ENCODE data around the gene SRP19. TPM values are rescaled to one million over a fixed set of nuclear protein-coding genes. Genes with fewer than 3 reads are reported as not detected.
"Not testable (repeated sequence)": the region's sequence is repeated elsewhere in the genome, so short reads cannot be mapped to it uniquely, and the experiment has no call there.

SRP19 gene
- total RNA-seq, 1 experiment from 2014 or later: 56.4 TPM

DNA sequence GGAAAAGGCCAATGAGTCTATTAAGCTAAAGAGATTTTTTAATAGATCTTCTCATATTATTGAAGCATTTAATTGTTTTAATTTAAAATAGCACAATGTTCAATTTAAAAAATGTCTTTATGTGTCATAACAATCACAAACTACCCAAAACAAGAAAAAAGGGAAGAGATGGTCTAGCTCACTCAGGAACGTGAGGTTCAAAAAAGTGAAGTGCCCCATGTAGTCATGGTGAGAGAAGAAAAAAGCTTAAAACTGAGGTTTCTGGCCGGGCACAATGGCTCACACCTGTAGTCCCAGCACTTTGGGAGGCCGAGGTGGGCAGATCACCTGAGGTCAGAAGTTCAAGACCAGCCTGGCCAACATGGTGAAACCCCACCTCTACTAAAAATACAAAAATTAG, 43.9 kb downstream of the SRP19 start:
- H3K27me3 Mint-ChIP-seq (ENCODE audit: low read depth); H3K4me1 Mint-ChIP-seq; H3K9me3 Mint-ChIP-seq; DNase-seq (ENCODE audit: low spot score); ATAC-seq; H3K27ac Mint-ChIP-seq; H3K4me3 Mint-ChIP-seq: not testable (repeated sequence)
- H3K36me3 Mint-ChIP-seq: peaks cover 15% of the 10 kb centered on the region
- POLR2A ChIA-PET: interaction anchor here (0.6 kb wide), 1 partner anchor 16 kb away, joined by 3 read pairs; no protein-coding TSS in a partner anchor
- CTCF ChIA-PET: interaction anchor here (1.0 kb wide), 1 partner anchor 701 kb away, joined by 3 read pairs; no protein-coding TSS in a partner anchor

- no peaks in the 10 kb centered on the region for H3K9me3 Mint-ChIP-seq
- ChIA-PET CTCF (no interaction called here), POLR2A (interaction anchor here (0.6 kb wide), 1 partner anchor 12 kb away, joined by 4 read pairs; no protein-coding TSS in a partner anchor)
- no peaks in the 10 kb centered on the region for H3K27me3 Mint-ChIP-seq (ENCODE audit: low read depth)
- no peak overlapping the region for H3K4me3 Mint-ChIP-seq
- no peak overlapping the region for H3K27ac Mint-ChIP-seq
- ATAC-seq: no peak
- H3K36me3 Mint-ChIP-seq: peaks cover 15% of the 10 kb centered on the region
- DNase-seq (ENCODE audit: low spot score): no peak
- TF ChIP-seq GABPB1 (CRISPR knock-in tag; IDR thresholded peaks at IDR 0.05) (no peak), AR (CRISPR knock-in tag; IDR thresholded peaks at IDR 0.05) (no peak), CREB1 (CRISPR knock-in tag; IDR thresholded peaks at IDR 0.05) (no peak), SMAD4 (CRISPR knock-in tag; IDR thresholded peaks at IDR 0.05) (no peak), CREM (CRISPR knock-in tag; IDR thresholded peaks at IDR 0.05) (no peak), NR3C1 (CRISPR knock-in tag; conservative IDR thresholded peaks at IDR 0.05; ENCODE audit: low read depth) (no peak), E2F4 (CRISPR knock-in tag; IDR thresholded peaks at IDR 0.05; ENCODE audit: borderline replicate concordance, low read depth) (no peak), ZNF671 (CRISPR knock-in tag; IDR thresholded peaks at IDR 0.05) (no peak), E2F5 (CRISPR knock-in tag; IDR thresholded peaks at IDR 0.05) (no peak), SMAD3 (CRISPR knock-in tag; IDR thresholded peaks at IDR 0.05; ENCODE audit: borderline replicate concordance) (no peak), ZNF423 (CRISPR knock-in tag; IDR thresholded peaks at IDR 0.05) (no peak), ZMAT4 (CRISPR knock-in tag; IDR thresholded peaks at IDR 0.05) (no peak), ZNF138 (CRISPR knock-in tag; conservative IDR thresholded peaks at IDR 0.05) (no peak), OVOL2 (CRISPR knock-in tag; IDR thresholded peaks at IDR 0.05; ENCODE audit: borderline replicate concordance) (no peak)
- TF ChIP-seq, protein P1, sequence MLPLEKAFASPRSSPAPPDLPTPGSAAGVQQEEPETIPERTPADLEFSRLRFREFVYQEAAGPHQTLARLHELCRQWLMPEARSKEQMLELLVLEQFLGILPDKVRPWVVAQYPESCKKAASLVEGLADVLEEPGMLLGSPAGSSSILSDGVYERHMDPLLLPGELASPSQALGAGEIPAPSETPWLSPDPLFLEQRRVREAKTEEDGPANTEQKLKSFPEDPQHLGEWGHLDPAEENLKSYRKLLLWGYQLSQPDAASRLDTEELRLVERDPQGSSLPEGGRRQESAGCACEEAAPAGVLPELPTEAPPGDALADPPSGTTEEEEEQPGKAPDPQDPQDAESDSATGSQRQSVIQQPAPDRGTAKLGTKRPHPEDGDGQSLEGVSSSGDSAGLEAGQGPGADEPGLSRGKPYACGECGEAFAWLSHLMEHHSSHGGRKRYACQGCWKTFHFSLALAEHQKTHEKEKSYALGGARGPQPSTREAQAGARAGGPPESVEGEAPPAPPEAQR (CRISPR knock-in tag; IDR thresholded peaks at IDR 0.05): no peak
- TF ChIP-seq, protein P2, sequence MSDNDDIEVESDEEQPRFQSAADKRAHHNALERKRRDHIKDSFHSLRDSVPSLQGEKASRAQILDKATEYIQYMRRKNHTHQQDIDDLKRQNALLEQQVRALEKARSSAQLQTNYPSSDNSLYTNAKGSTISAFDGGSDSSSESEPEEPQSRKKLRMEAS (CRISPR knock-in tag; IDR thresholded peaks at IDR 0.05): no peak
- TF ChIP-seq, protein P3, sequence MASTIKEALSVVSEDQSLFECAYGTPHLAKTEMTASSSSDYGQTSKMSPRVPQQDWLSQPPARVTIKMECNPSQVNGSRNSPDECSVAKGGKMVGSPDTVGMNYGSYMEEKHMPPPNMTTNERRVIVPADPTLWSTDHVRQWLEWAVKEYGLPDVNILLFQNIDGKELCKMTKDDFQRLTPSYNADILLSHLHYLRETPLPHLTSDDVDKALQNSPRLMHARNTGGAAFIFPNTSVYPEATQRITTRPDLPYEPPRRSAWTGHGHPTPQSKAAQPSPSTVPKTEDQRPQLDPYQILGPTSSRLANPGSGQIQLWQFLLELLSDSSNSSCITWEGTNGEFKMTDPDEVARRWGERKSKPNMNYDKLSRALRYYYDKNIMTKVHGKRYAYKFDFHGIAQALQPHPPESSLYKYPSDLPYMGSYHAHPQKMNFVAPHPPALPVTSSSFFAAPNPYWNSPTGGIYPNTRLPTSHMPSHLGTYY (CRISPR knock-in tag; IDR thresholded peaks at IDR 0.05): no peak
- no peaks in the 10 kb centered on the region for H3K4me1 Mint-ChIP-seq
These were observed 45.5 kb downstream of the SRP19 start for GRCh38 chr5:112906637-112907036.

All from WTC11 (cell line).